ENCODE measurements around the gene MAP3K5.

Gene MAP3K5

GRCh38 chr6:136744889-136745288 lies 47.4 kb downstream of the MAP3K5 start:
- no peak for DNase-seq (ENCODE audit: low read depth)
- H3K4me3 ChIP-seq (ENCODE audit: low read depth, low read length): no peak overlapping the region
- in situ Hi-C loops (cut with HindIII; ENCODE audit: low sequenced_read_pairs): no loop called here
- TF ChIP-seq CTCF (IDR thresholded peaks at IDR 0.05; ENCODE audit: low read depth, low read length, missing control alignments): no peak

- no peak for TF ChIP-seq CTCF (IDR thresholded peaks at IDR 0.05; ENCODE audit: low read depth, low read length, missing control alignments)
- DNase-seq (ENCODE audit: low read depth): no peak
- in situ Hi-C loops (cut with HindIII; ENCODE audit: low sequenced_read_pairs): no loop called here
- no peak overlapping the region for H3K4me3 ChIP-seq (ENCODE audit: low read depth, low read length)
Measured at GRCh38 chr6:136742125-136742524, 50.2 kb downstream of the MAP3K5 start.

GRCh38 chr6:136740050-136740974 lies 52.0 kb downstream of the MAP3K5 start:
- no peak overlapping the region for H3K4me3 ChIP-seq (ENCODE audit: low read depth, low read length)
- no peak for TF ChIP-seq CTCF (IDR thresholded peaks at IDR 0.05; ENCODE audit: low read depth, low read length, missing control alignments)
- DNase-seq (ENCODE audit: low read depth): no peak
- in situ Hi-C loops (cut with HindIII; ENCODE audit: low sequenced_read_pairs): no loop called here

- DNase-seq (ENCODE audit: low read depth): no peak
- in situ Hi-C loops (cut with HindIII; ENCODE audit: low sequenced_read_pairs): no loop called here
- TF ChIP-seq CTCF (IDR thresholded peaks at IDR 0.05; ENCODE audit: low read depth, low read length, missing control alignments): no peak
- no peak overlapping the region for H3K4me3 ChIP-seq (ENCODE audit: low read depth, low read length)
Measured at GRCh38 chr6:136739501-136739900, 52.8 kb downstream of the MAP3K5 start.

- TF ChIP-seq CTCF (IDR thresholded peaks at IDR 0.05; ENCODE audit: low read depth, low read length, missing control alignments): no peak
- H3K4me3 ChIP-seq (ENCODE audit: low read depth, low read length): no peak overlapping the region
- in situ Hi-C loops (cut with HindIII; ENCODE audit: low sequenced_read_pairs): no loop called here
- no peak for DNase-seq (ENCODE audit: low read depth)
Measured at GRCh38 chr6:136739071-136739470, 53.2 kb downstream of the MAP3K5 start.

- no peak for DNase-seq (ENCODE audit: low read depth)
- TF ChIP-seq CTCF (IDR thresholded peaks at IDR 0.05; ENCODE audit: low read depth, low read length, missing control alignments): no peak
- in situ Hi-C loops (cut with HindIII; ENCODE audit: low sequenced_read_pairs): no loop called here
- no peak overlapping the region for H3K4me3 ChIP-seq (ENCODE audit: low read depth, low read length)
Measured at GRCh38 chr6:136738692-136739057, 53.6 kb downstream of the MAP3K5 start.
